ENCODE results near the gene TLX2.

- no peak for TF ChIP-seq EZH2 (IDR thresholded peaks at IDR 0.05; ENCODE audit: insufficient read depth, poor library complexity, severe bottlenecking)
- TF ChIP-seq EZH2phosphoT487 (IDR thresholded peaks at IDR 0.05; ENCODE audit: insufficient read depth, low read depth), result no peak
These were observed 6.9 kb upstream of the TLX2 start, which contains the start of gene PCGF1 for GRCh38 chr2:74507145-74507925.

All from GM23248 (cell line).